CD4-positive, alpha-beta T cell treated with Interleukin-21 for 1 hour (primary cell): ENCODE measurements around the gene PSRC1.
A peak's percentile ranks its signal among the peaks of the same experiment; 100 is the strongest.
"Not testable (repeated sequence)": the region's sequence is repeated elsewhere in the genome, so short reads cannot be mapped to it uniquely, and the experiment has no call there.

Source experiments
- DNase-seq: peaks from one replicate; pipeline ENCODE4 v3.0.0-alpha.2; 2020

Gene PSRC1

GRCh38 chr1:109295712-109296415 lies 12.9 kb upstream of the PSRC1 start:
- DNase-seq = no peak

- no peak for DNase-seq
These were observed 11.5 kb upstream of the PSRC1 start for GRCh38 chr1:109294481-109294880.

- no peak for DNase-seq
These were observed 10.1 kb upstream of the PSRC1 start for GRCh38 chr1:109293026-109293425.

- DNase-seq = no peak
These were observed 9.4 kb upstream of the PSRC1 start for GRCh38 chr1:109292364-109292763.

- no peak for DNase-seq
These were observed 8.1 kb upstream of the PSRC1 start for GRCh38 chr1:109290998-109291397.

- DNase-seq = no peak
These were observed 7.2 kb upstream of the PSRC1 start for GRCh38 chr1:109290137-109290536.

GRCh38 chr1:109286762-109287161 lies 3.8 kb upstream of the PSRC1 start:
- not testable (repeated sequence) for DNase-seq

- no peak for DNase-seq
These were observed 1.0 kb upstream of the PSRC1 start for GRCh38 chr1:109283748-109284600.

GRCh38 chr1:109282497-109282951 lies 421 bp downstream of the PSRC1 start:
- DNase-seq = no peak

GRCh38 chr1:109281680-109282496 lies 1.1 kb downstream of the PSRC1 start:
- no peak for DNase-seq

GRCh38 chr1:109280862-109281261 lies 2.1 kb downstream of the PSRC1 start:
- DNase-seq = no peak

GRCh38 chr1:109279615-109280278 lies 3.2 kb downstream of the PSRC1 start:
- DNase-seq = no peak

- peak; percentile 67 for DNase-seq
These were observed 5.3 kb downstream of the PSRC1 start for GRCh38 chr1:109277434-109278204.

- no peak for DNase-seq
These were observed 7.1 kb downstream of the PSRC1 start for GRCh38 chr1:109275706-109276345.

GRCh38 chr1:109274533-109275476 lies 8.1 kb downstream of the PSRC1 start:
- DNase-seq = no peak

GRCh38 chr1:109273570-109274288 lies 9.2 kb downstream of the PSRC1 start:
- DNase-seq = no peak

- DNase-seq = no peak
These were observed 10.0 kb downstream of the PSRC1 start for GRCh38 chr1:109272831-109273547.

- no peak for DNase-seq
These were observed 10.7 kb downstream of the PSRC1 start for GRCh38 chr1:109272021-109272799.
